A549 (cell line): ENCODE results near the gene JHY. TPM values are rescaled to one million over a fixed set of nuclear protein-coding genes. Genes with fewer than 3 reads are reported as not detected.

Experiments used
- ATAC-seq, 2 experiments: fragments of 200-7000 bp in 1 of 2; fragments of >200 bp in 1 of 2; cut with Nextera tagmentation in 1 of 2; cut with Tn5 transposase in 1 of 2; 3 replicates each; pipeline versions ENCODE4 v1.8.0 to v1.9.1; 2018 to 2020; ENCODE audit warnings: mild to moderate bottlenecking in 1 of 2, moderate library complexity in 1 of 2
- CTCF ChIA-PET: fragments of 300-600 bp; sonication (Branson Sonifier 250); formaldehyde crosslinking; extraction: SDS; loops from one replicate; lab custom pipeline; 2021; ENCODE audit warnings: antibody characterized with exemption, inconsistent platforms; lab: Yijun Ruan, JAX
- POLR2A ChIA-PET: fragments of 350-600 bp; formaldehyde crosslinking; extraction: SDS; loops from one replicate; lab custom pipeline; 2021; ENCODE audit warnings: antibody characterized with exemption, inconsistent platforms; lab: Yijun Ruan, JAX
- DNase-seq, 2 experiments: peaks; one replicate each; pipeline versions ENCODE4 v3.0.0 to v3.0.0-alpha.2; 2011 to 2016; ENCODE audit warnings: low read depth in 1 of 2, low spot score in 1 of 2
- FAIRE-seq: peaks from 2 replicates; lab custom pipeline; 2011; peaks lifted over from hg19 to GRCh38; lab: Jason Lieb, UNC
- H3K27ac ChIP-seq, 2 experiments: fragments of >200 bp; sonication (Bioruptor Twin); formaldehyde crosslinking; 3 replicates each; pipeline ENCODE4 v1.5.1; 2016 to 2017
- H3K4me1 ChIP-seq: fragments of >200 bp; sonication (Bioruptor Twin); formaldehyde crosslinking; 3 replicates; pipeline ENCODE4 v1.6.1; 2016
- H3K4me2 ChIP-seq: fragments of >200 bp; sonication (Bioruptor Twin); formaldehyde crosslinking; 3 replicates; pipeline ENCODE4 v1.6.1; 2016
- H3K4me3 ChIP-seq: fragments of >200 bp; sonication (Bioruptor Twin); formaldehyde crosslinking; 3 replicates; pipeline ENCODE4 v1.5.1; 2016
- H3K9me3 ChIP-seq: fragments of >200 bp; sonication (Bioruptor Twin); formaldehyde crosslinking; 3 replicates; pipeline ENCODE4 v1.6.1; 2016
- ESRRA ChIP-seq: fragments of 150-350 bp; IDR thresholded peaks from 2 replicates; pipeline ENCODE4 v1.6.1; 2014; ENCODE audit warnings: mild to moderate bottlenecking, low read length, borderline replicate concordance
- HEYL ChIP-seq: fragments of 250-450 bp; sonication (Bioruptor Pico); IDR thresholded peaks from 2 replicates; pipeline ENCODE4 v1.8.0; 2021; ENCODE audit warnings: mild to moderate bottlenecking, moderate library complexity
- WGBS: methylation state at CpG from one replicate; pipeline ENCODE4 v1.1.6; 2017; ENCODE audit errors: missing lambda C conversion rate; 5-methylcytosine and 5-hydroxymethylcytosine counted together
- polyA plus RNA-seq, 4 experiments: library from polyadenylated mRNA; depleted of rRNA in 3 of 4; stranded (reverse); fragments of >200 nt; fragmentation: RNase III in 1 of 4; extraction: RNeasy Plus Mini Kit Qiagen cat#74134 plus additional on column Dnase treatment in 1 of 4; gene quantifications; 2 replicates in 3 of 4; 3 replicates in 1 of 4; pipeline ENCODE4 v1.2.3, GENCODE V29; 2011 to 2017
- small RNA-seq, 6 experiments: library from RNA; depleted of rRNA; stranded (forward); fragments of <200 nt; gene quantifications; one replicate each; pipeline ENCODE3, GENCODE V24; 2012

Gene JHY
- polyA plus RNA-seq, 2 of the 4 experiments (the other 2 are of a cell fraction): 3.4 to 6.9 TPM

DNA sequence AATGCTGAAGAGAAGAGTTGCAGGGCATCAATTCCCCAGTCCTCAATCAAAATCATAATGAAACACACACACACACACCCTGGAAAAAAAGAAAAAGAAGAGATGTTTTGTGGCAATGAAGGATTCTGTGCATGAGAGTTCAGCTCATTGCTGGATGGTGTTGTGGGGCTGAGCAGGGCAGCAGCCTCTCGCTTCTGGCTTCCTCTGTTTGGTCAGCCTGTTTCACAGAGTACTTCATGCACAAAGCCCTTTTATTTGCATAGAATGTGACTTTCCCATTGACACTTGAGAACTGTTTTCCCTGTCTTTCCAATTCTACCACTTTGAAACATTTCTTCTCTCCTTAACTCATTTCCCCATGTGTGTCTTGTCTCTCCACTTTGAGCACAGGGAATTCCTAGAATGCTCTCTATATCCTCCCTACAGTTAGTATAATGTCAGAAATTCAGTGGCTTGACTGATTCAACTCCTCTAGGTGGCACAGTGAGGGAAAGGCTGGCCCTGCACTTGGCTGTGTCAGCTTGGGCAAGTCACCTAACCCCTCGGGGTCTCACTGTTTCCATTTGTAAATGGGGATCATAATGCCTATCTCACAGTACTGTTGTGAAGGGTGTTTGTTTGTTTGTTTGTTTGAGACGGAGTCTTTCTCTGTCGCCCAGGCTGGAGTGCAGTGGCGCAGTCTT, 124.4 kb downstream of the JHY start:
- Histone ChIP-seq H3K4me2 (no peak overlapping the region), H3K27ac (no peak overlapping the region), H3K4me3 (no peak overlapping the region), H3K4me1 (no peaks in the 10 kb centered on the region), H3K9me3 (no peaks in the 10 kb centered on the region)
- peak in 1 of 2 experiments; percentile 53; a peak in 2 of 6 replicates for ATAC-seq
- WGBS: 75% methylated on average over 5 of the region's 5 CpGs
- no peak for FAIRE-seq
- no peak for TF ChIP-seq HEYL (CRISPR knock-in tag)
- TF ChIP-seq ESRRA: no peak
- no peak for DNase-seq
- POLR2A ChIA-PET: no interaction called here
- CTCF ChIA-PET: interaction anchor here (0.8 kb wide), 1 partner anchor 48 kb away, joined by 3 read pairs; no protein-coding TSS in a partner anchor

Small RNA genes lying within 50 kb of the gene (small RNA-seq; reads per million reads assigned to genes)
- 0 reads per million in 6 experiments for gene RNU4-23P

Other genes with a start within 250 kb of the JHY start
- 43.0 and 52.2 TPM in 2 replicates for gene UBASH3B, start 227.0 kb upstream of the JHY start, polyA plus RNA-seq (2011; rRNA removed)
- 26.8 to 33.4 TPM (median 32.5 TPM) in 3 replicates for gene UBASH3B, start 227.0 kb upstream of the JHY start, polyA plus RNA-seq (2017; fragmentation: RNase III; extraction: RNeasy Plus Mini Kit Qiagen cat#74134 plus additional on column Dnase treatment)
- gene CRTAM, start 44.3 kb upstream of the JHY start, polyA plus RNA-seq (2011; rRNA removed): 0.07 and 0.08 TPM in 2 replicates
- 0.04 TPM in 1 of 3 replicates, not detected in the others for gene CRTAM, start 44.3 kb upstream of the JHY start, polyA plus RNA-seq (2017; fragmentation: RNase III; extraction: RNeasy Plus Mini Kit Qiagen cat#74134 plus additional on column Dnase treatment)
- not detected in 2 replicates for gene BSX, start 99.1 kb downstream of the JHY start, polyA plus RNA-seq (2011; rRNA removed)
- gene BSX, start 99.1 kb downstream of the JHY start, polyA plus RNA-seq (2017; fragmentation: RNase III; extraction: RNeasy Plus Mini Kit Qiagen cat#74134 plus additional on column Dnase treatment): not detected in 3 replicates
- 1,869 and 3,170 TPM in 2 replicates for gene HSPA8, start 179.4 kb downstream of the JHY start, polyA plus RNA-seq (2011; rRNA removed)
- gene HSPA8, start 179.4 kb downstream of the JHY start, polyA plus RNA-seq (2017; fragmentation: RNase III; extraction: RNeasy Plus Mini Kit Qiagen cat#74134 plus additional on column Dnase treatment): 1,648 to 2,282 TPM (median 2,091 TPM) in 3 replicates